ENCODE measurements around the gene MCAT.
"Not testable (repeated sequence)": the region's sequence is repeated elsewhere in the genome, so short reads cannot be mapped to it uniquely, and the experiment has no call there.

The MCAT gene

GRCh38 chr22:43118024-43118849 lies 25.0 kb downstream of the MCAT start:
- no peak for DNase-seq

DNA sequence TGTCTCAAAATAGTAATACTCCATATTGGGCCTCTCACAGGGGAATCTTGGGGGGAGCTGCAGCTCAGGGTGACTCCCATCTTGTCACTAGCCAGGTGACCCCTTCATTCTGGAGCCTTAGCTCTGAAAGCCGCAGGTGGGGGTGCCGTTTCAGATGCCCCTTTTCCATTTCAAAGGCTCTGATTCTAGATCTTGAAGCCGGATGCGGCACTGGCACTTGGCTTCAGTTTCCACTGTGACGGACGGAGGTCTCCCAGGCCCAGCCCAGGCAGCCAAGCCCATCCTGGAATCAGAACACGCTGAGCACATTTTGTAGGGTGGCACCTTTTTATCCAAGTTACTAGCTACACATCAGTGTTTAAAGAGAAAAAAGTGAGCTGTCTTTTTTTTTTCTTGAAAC lies 26.3 kb downstream of the MCAT start:
- DNase-seq, result no peak

- no peak for DNase-seq
Observed at GRCh38 chr22:43114958-43115357, 28.2 kb downstream of the MCAT start.

DNA sequence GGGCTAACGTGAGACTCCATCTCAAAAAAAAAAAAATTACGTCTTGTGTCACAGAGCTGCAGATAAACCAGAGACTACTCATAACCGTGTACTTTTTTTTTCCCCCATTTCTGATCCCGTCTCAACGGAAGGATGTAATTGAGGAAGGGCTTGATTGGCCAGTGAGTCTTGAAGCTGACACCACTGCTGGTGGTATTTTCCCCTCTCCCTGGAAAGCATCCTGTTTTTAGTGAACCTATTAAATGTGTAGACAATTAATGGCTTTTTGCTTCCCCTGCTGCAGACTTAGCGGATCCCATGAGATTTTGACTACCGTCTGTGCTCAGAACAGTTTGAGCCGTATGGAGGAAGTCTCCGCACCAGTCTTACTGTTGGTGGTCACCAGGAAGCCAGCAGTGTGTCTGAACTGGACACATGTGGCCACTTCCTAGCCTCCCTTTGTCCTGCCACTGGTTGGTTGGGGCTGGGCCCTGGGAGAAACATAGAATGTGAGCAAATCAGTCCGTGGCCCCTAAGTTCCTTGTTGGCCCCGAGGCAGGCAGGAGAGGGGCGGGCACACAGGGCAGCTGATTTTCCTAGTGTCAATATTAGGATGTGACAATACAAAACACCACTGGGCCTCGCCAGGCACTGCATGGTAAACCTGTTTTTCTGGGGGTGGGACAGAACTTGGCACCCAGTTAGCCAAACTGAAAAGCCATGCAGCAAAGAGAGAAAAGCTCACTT lies 29.5 kb downstream of the MCAT start:
- no peak for DNase-seq

DNA sequence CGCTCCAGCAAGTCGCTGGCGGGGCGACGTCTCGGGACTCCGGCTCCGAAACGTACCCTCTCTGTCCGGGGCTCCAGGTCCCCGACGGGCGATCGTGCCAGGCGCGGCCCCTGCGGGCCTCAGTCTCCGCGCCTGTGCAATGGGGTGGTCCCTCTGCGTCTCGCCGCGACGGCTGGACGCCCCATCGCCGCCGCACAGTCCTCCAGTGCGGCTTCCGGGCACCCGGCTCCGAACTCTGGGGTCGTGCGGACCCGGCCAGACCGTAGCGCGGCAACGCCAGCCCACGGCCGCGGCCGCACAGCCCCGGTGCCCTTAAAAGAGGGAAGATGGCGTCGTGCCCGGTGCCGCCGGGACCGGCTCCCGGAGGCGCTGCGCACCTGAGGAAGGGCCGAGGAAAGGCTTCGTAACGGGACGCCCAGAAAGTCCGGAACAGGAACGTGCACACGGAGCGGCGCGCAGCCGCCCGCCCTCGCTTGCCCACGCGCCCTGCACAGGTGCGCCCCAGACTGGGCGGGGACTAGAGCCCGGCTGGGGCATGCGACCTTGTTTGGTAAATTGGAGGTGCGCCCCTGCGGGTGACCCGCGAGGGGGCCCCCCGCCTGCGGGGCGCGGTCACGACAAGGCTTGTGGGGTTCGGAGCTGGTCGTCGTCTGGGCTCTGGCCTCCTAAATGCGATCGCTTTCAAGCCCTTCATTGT lies 32.1 kb downstream of the MCAT start:
- DNase-seq, result no peak

DNA sequence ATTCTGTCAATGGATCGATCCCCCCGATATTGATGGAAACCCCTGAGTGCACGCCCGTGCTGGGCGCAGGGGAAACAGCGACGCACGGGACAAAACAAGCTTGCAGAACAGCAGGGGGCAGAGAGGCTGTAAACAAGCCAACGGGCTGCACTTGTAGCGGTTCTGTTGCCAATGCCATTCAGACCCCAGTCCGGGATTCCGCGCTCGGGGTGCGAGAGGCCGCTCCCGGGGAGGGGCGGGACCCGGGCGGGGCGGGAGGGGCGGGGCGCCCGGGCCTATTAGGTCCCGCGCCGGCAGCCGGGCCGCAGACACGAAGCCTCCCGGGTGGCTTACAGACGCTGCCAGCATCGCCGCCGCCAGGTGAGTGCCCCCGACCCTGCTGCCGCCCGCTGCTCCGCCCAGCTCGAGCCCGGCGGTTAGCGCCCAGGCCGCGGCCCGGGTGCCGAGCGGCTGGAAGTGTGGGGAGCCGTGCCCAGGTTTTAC lies 32.7 kb downstream of the MCAT start, which contains the start of gene BIK:
TSS of gene BIK (plus strand) at position 307 of the 483 bp plus-strand sequence. CDS start 13,273 bp downstream, outside the sequence.
- DNase-seq, result no peak

- no peak for DNase-seq
Observed at GRCh38 chr22:43109921-43110443, 33.2 kb downstream of the MCAT start.

GRCh38 chr22:43109511-43109910 lies 33.7 kb downstream of the MCAT start:
- no peak for DNase-seq

- no peak for DNase-seq
Observed at GRCh38 chr22:43106302-43106701, 36.9 kb downstream of the MCAT start.

DNA sequence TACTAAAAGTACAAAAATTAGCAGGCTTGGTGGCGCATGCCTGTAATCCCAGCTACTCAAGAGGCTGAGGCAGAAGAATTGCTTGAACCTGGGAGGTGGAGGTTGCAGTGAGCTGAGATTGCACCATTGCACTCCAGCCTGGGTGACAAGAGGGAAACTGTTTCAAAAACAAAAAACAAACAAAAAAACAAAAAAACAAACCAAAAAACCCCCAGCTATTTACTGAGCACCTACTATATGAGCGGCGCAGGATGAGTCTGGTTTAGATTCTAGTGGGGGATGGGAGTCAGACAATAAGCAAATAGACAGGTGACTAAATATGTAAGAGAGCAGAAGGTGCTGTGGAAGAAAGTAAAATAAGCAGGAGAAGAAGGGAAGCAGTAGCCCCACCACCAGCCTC lies 38.2 kb downstream of the MCAT start:
- DNase-seq, result not testable (repeated sequence)

- DNase-seq, result not testable (repeated sequence)
Observed at GRCh38 chr22:43104056-43104625, 39.1 kb downstream of the MCAT start.

- DNase-seq, result no peak
Observed at GRCh38 chr22:43101306-43101705, 41.9 kb downstream of the MCAT start.

DNA sequence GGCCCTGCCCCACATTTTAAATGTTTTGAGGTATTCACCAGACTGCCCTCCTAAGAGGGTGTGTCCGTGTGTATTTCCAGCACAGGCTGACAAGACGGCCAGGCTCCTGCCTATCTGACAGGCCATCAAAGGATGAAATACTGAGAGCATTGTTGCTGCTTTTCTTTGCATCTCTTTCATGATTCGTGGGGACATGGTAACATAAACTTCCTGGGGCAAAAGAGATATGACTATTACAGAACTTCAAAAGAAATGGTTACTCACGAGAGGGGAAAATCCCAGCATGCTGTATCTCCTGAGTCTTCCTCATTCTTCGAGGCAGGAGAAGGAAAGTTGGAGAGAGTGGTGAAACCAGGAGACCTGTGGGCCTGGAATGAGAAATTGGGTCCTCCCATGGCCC lies 43.0 kb downstream of the MCAT start:
- no peak for DNase-seq

- DNase-seq, result no peak
Observed at GRCh38 chr22:43099095-43099494, 44.1 kb downstream of the MCAT start.

GRCh38 chr22:43098356-43098755 lies 44.8 kb downstream of the MCAT start:
- no peak for DNase-seq

DNA sequence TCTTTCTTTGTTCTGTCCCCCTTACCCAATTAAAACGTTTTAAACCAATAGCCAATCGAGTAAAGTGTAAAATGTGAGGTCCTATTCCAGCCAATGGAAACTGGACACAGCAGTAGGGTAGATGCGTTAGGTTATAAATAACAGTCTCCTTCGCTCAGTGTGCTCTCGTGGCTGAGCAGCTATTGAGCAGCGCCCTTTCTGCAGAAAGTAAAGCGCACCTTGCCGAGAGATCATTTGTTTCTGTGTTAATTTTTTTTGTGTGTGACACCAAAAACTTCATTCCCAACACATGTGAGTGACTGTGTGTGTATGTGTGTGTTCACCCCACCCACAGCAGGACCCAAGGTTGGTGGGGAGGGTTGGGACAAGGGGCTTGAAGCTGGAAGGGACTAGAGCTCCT lies 46.8 kb downstream of the MCAT start:
- DNase-seq, result no peak

- DNase-seq, result no peak
Observed at GRCh38 chr22:43094551-43094950, 48.6 kb downstream of the MCAT start.

GRCh38 chr22:43094085-43094484 lies 49.1 kb downstream of the MCAT start:
- peak; percentile 6 for DNase-seq

DNA sequence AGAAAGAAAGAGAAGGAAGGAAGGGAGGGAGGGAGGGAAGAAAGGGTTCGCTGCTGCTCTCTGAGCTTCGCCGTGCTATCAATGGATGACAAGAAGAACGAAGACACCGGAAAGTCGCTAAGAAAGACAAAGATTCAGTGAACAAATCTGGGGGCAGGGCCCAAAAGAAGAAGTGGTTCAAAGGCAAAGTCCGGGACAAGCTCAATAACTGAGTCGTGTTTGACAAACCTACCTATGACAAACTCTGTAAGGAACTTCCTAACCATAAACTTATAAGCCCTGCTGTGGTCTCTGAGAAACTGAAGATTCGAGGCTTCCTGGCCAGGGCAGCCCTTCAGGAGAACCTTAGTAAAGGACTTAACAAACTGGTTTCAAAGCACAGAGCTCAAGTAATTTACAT lies 51.1 kb downstream of the MCAT start:
- no peak for DNase-seq

GRCh38 chr22:43090130-43090789 lies 52.9 kb downstream of the MCAT start:
- no peak for DNase-seq

DNA sequence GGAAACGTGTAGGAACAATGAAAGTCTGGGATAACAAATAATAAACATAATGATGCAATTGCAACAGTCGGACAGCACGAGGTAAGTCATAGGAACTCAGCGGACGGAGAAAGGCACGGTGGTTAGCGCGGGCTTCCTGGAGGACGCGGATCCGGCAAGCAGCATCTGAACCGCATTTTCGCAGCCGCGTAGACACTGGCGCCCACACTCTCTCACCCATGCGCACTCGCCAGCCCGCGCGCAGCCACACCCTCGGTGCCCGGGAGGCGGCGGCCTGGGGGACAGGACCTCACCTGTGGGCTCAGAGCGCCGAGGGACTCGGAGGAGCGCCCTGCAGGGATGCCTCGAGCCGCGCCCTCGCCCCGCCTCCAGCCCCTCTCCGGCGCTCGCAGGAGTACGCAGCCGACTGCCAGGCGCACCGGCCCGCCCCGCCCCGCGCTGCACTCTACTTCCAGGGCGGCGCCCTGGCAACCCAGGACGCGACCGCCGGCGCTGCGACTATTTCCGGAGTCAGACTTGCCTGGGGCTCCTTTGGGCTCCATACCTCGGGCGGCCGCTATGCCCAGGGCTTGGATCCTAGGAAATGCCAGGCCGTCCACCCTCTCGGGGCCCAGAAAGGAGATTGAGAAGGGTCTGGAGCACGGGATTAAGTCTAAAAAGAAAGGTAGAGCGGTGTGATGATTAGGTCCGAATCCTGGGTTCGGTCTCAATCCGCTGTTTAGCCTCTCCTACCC lies 54.0 kb downstream of the MCAT start, which contains the start of gene TTLL1:
TSS of gene TTLL1 (minus strand) at position 408 of the 734 bp plus-strand sequence. CDS start 13,805 bp downstream, outside the sequence.
- peak; percentile 53 for DNase-seq
